ENCODE results near the gene SMCO4.

The SMCO4 gene

GRCh38 chr11:93481279-93481678 is 61.9 kb downstream of the SMCO4 start:
- DNase-seq (ENCODE audit: low read depth, low spot score) = no peak
- ChIA-PET CTCF (no interaction called here), POLR2A (no interaction called here)
- no peak overlapping the region for H3K4me3 ChIP-seq (ENCODE audit: low read depth, low read length)
- TF ChIP-seq, protein P1, sequence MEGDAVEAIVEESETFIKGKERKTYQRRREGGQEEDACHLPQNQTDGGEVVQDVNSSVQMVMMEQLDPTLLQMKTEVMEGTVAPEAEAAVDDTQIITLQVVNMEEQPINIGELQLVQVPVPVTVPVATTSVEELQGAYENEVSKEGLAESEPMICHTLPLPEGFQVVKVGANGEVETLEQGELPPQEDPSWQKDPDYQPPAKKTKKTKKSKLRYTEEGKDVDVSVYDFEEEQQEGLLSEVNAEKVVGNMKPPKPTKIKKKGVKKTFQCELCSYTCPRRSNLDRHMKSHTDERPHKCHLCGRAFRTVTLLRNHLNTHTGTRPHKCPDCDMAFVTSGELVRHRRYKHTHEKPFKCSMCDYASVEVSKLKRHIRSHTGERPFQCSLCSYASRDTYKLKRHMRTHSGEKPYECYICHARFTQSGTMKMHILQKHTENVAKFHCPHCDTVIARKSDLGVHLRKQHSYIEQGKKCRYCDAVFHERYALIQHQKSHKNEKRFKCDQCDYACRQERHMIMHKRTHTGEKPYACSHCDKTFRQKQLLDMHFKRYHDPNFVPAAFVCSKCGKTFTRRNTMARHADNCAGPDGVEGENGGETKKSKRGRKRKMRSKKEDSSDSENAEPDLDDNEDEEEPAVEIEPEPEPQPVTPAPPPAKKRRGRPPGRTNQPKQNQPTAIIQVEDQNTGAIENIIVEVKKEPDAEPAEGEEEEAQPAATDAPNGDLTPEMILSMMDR (IDR thresholded peaks at IDR 0.05; ENCODE audit: insufficient read depth, low read length, missing control alignments) = no peak

- no peak for DNase-seq (ENCODE audit: low read depth, low spot score)
- H3K4me3 ChIP-seq (ENCODE audit: low read depth, low read length) = no peak overlapping the region
- TF ChIP-seq, protein P1 (IDR thresholded peaks at IDR 0.05; ENCODE audit: insufficient read depth, low read length, missing control alignments) = no peak
- CTCF ChIA-PET = no interaction called here
- POLR2A ChIA-PET = no interaction called here
Measured at GRCh38 chr11:93480756-93481155, 62.4 kb downstream of the SMCO4 start.

- TF ChIP-seq, protein P1 (IDR thresholded peaks at IDR 0.05; ENCODE audit: insufficient read depth, low read length, missing control alignments) = no peak
- DNase-seq (ENCODE audit: low read depth, low spot score) = no peak
- ChIA-PET CTCF (no interaction called here), POLR2A (no interaction called here)
- H3K4me3 ChIP-seq (ENCODE audit: low read depth, low read length) = no peak overlapping the region
Measured at GRCh38 chr11:93480256-93480655, 62.9 kb downstream of the SMCO4 start.

DNA sequence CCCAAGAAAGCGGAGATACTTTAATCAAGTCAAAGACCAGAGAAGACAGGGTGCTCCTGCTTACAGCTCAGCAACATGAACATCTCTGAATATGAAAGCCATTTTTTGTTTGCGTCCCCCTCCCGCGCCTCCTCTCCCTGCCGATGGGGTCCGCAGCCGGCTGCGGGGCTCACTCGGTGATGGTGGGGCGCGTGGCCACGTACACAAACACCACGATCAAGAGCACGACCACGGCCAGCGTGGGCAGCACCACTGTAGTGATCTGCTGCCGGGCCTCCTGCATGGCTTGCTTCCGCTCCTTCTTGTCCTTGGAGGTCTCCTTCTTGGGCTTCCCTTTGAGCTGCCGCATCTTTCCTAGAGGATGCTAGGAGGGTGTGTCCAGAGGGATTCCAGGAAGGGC is 64.3 kb downstream of the SMCO4 start:
- no peak overlapping the region for H3K4me3 ChIP-seq (ENCODE audit: low read depth, low read length)
- TF ChIP-seq, protein P1 (IDR thresholded peaks at IDR 0.05; ENCODE audit: insufficient read depth, low read length, missing control alignments) = no peak
- ChIA-PET POLR2A (no interaction called here), CTCF (no interaction called here)
- no peak for DNase-seq (ENCODE audit: low read depth, low spot score)

DNA sequence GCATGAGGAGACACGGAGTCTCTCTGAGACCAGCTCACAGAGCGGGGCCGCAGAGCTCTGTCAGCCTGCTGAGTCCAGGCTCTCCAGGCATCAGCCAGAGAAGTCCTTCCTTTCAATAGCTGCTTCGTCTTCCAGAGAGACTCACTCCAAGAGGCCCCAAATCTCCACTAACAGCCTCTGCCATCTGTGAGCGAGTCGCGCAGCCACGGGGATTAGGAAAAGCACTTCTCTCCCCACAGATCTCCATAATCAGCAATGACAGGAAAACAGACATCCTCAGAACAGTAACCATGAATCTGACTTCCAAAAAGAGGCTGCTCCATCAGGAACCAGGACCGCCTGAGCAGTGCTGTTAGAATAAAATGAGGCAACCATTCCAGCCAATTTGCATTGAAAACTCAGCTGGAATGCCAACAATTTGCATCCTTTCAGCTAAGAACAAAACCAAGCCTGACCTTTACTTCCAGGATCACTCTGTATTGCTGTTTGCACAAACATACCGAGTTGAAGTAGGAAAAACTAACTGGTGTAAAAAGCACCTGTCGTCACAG is 65.4 kb downstream of the SMCO4 start:
- no peak for DNase-seq (ENCODE audit: low read depth, low spot score)
- H3K4me3 ChIP-seq (ENCODE audit: low read depth, low read length) = no peak overlapping the region
- CTCF ChIA-PET = no interaction called here
- POLR2A ChIA-PET = no interaction called here
- TF ChIP-seq, protein P1 (IDR thresholded peaks at IDR 0.05; ENCODE audit: insufficient read depth, low read length, missing control alignments) = no peak

DNA sequence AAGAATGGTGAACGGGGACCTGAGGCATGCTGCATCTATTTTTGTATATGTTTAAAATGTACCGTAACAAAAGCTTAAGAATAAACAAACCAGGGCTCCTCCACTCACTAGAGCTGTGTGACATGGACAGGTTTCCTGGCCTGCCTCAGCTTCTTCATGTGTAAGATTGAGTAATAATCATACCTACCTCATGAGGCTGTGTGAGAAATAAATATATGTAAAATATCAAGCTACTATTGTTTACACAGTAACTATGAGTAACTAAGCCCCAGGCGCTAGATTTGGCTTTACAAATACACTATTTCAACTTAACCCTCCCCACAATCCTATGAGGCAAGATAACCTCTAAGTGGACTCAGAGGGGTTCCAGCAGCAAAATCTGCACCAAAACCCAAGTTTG is 66.4 kb downstream of the SMCO4 start:
- CTCF ChIA-PET = no interaction called here
- TF ChIP-seq, protein P1 (IDR thresholded peaks at IDR 0.05; ENCODE audit: insufficient read depth, low read length, missing control alignments) = no peak
- peak; percentile 31 for DNase-seq (ENCODE audit: low read depth, low spot score)
- no peak overlapping the region for H3K4me3 ChIP-seq (ENCODE audit: low read depth, low read length)
- POLR2A ChIA-PET = no interaction called here

Data from AG04449 (cell line).